Measurements from ENCODE around the gene ESF1.

Gene ESF1

GRCh38 chr20:13678944-13679343 lies 105.8 kb downstream of the ESF1 start:
- DNase-seq (ENCODE audit: low read depth in 2 of 2), result no peak

GRCh38 chr20:13677241-13677640 lies 107.5 kb downstream of the ESF1 start:
- no peak for DNase-seq (ENCODE audit: low read depth in 2 of 2)

- DNase-seq (ENCODE audit: low read depth in 2 of 2), result no peak
These were observed 108.0 kb downstream of the ESF1 start for GRCh38 chr20:13676682-13677081.

GRCh38 chr20:13672690-13673089 lies 112.0 kb downstream of the ESF1 start:
- DNase-seq (ENCODE audit: low read depth in 2 of 2), result no peak

GRCh38 chr20:13671916-13672378 lies 112.8 kb downstream of the ESF1 start:
- no peak for DNase-seq (ENCODE audit: low read depth in 2 of 2)

- DNase-seq (ENCODE audit: low read depth in 2 of 2), result no peak
These were observed 113.2 kb downstream of the ESF1 start for GRCh38 chr20:13671512-13671911.

GRCh38 chr20:13670160-13670559 lies 114.6 kb downstream of the ESF1 start:
- DNase-seq (ENCODE audit: low read depth in 2 of 2), result no peak

GRCh38 chr20:13665709-13666395 lies 118.9 kb downstream of the ESF1 start:
- DNase-seq (ENCODE audit: low read depth in 2 of 2), result no peak

Data from activated CD8-positive, alpha-beta memory T cell treated with anti-CD3 and anti-CD28 coated beads for 4 hours (primary cell).